HL-60 (cell line): Measurements from ENCODE around the gene ABCD1.
"Not testable (repeated sequence)": the region's sequence is repeated elsewhere in the genome, so short reads cannot be mapped to it uniquely, and the experiment has no call there.

ENCODE experiments used
- GABPA ChIP-seq: IDR thresholded peaks from 2 replicates; pipeline ENCODE4 v1.6.1; 2012; ENCODE audit warnings: low read depth
- POLR2AphosphoS5 ChIP-seq: IDR thresholded peaks from 2 replicates; pipeline ENCODE4 v1.6.1; 2012; ENCODE audit warnings: low read depth
- SPI1 ChIP-seq: IDR thresholded peaks from 2 replicates; pipeline ENCODE4 v1.6.1; 2012; ENCODE audit warnings: low read depth, mild to moderate bottlenecking, borderline replicate concordance
- TF ChIP-seq, protein P1 (sequence below): IDR thresholded peaks from one replicate; pipeline ENCODE4 v1.5.1; 2011; ENCODE audit warnings: low read length, control low read depth, inconsistent platforms; ENCODE audit not compliant: insufficient read depth
- TF ChIP-seq, protein P2 (sequence below): IDR thresholded peaks from 2 replicates; pipeline ENCODE4 v1.6.1; 2012; ENCODE audit warnings: low read depth; ENCODE audit not compliant: insufficient replicate concordance

DNA sequence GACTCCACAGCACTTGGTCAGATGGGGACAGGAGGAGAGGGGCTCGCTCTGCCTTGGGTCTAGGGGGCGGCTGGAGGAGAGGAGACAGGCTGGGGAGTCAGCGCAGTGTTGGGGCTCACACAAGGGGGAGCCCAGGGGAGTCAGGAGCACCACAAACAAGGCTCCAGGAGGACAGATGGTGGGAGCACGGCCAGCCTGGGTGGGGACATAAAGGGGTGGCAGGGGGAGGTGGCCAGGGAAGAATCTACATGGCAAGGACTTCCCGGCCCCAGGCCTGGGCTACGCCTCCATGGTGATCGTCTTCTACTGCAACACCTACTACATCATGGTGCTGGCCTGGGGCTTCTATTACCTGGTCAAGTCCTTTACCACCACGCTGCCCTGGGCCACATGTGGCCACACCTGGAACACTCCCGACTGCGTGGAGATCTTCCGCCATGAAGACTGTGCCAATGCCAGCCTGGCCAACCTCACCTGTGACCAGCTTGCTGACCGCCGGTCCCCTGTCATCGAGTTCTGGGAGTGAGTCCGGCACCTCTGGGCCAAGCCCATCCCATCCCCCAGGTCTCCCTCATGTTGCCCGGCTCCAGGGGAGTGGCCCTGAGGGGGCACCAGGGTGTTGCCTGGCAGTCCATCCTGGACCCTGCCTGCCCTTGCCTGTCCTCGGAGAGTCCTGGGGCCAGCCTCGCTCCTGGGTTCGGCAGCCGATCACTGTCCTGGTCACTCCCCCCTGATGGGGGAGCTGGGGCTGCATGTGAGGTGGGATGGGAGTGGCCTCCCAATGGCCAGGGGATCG lies 33.4 kb upstream of the ABCD1 start:
- TF ChIP-seq, protein P1, sequence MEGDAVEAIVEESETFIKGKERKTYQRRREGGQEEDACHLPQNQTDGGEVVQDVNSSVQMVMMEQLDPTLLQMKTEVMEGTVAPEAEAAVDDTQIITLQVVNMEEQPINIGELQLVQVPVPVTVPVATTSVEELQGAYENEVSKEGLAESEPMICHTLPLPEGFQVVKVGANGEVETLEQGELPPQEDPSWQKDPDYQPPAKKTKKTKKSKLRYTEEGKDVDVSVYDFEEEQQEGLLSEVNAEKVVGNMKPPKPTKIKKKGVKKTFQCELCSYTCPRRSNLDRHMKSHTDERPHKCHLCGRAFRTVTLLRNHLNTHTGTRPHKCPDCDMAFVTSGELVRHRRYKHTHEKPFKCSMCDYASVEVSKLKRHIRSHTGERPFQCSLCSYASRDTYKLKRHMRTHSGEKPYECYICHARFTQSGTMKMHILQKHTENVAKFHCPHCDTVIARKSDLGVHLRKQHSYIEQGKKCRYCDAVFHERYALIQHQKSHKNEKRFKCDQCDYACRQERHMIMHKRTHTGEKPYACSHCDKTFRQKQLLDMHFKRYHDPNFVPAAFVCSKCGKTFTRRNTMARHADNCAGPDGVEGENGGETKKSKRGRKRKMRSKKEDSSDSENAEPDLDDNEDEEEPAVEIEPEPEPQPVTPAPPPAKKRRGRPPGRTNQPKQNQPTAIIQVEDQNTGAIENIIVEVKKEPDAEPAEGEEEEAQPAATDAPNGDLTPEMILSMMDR: not testable (repeated sequence)
- TF ChIP-seq POLR2AphosphoS5, GABPA, SPI1: not testable (repeated sequence)
- TF ChIP-seq, protein P2, sequence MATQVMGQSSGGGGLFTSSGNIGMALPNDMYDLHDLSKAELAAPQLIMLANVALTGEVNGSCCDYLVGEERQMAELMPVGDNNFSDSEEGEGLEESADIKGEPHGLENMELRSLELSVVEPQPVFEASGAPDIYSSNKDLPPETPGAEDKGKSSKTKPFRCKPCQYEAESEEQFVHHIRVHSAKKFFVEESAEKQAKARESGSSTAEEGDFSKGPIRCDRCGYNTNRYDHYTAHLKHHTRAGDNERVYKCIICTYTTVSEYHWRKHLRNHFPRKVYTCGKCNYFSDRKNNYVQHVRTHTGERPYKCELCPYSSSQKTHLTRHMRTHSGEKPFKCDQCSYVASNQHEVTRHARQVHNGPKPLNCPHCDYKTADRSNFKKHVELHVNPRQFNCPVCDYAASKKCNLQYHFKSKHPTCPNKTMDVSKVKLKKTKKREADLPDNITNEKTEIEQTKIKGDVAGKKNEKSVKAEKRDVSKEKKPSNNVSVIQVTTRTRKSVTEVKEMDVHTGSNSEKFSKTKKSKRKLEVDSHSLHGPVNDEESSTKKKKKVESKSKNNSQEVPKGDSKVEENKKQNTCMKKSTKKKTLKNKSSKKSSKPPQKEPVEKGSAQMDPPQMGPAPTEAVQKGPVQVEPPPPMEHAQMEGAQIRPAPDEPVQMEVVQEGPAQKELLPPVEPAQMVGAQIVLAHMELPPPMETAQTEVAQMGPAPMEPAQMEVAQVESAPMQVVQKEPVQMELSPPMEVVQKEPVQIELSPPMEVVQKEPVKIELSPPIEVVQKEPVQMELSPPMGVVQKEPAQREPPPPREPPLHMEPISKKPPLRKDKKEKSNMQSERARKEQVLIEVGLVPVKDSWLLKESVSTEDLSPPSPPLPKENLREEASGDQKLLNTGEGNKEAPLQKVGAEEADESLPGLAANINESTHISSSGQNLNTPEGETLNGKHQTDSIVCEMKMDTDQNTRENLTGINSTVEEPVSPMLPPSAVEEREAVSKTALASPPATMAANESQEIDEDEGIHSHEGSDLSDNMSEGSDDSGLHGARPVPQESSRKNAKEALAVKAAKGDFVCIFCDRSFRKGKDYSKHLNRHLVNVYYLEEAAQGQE: not testable (repeated sequence)
